Cardiac fibroblast (primary cell): Measurements from ENCODE around the gene RGL3.

Source experiments
- DNase-seq, 2 donors: peaks; one replicate each; pipeline versions ENCODE4 v3.0.0 to v3.0.0-alpha.2; 2010; ENCODE audit warnings: low read depth in 2 of 2
- H3K4me3 ChIP-seq, 2 donors: replicated peaks in 1 of 2; 1 replicate in 1 of 2; 2 replicates in 1 of 2; pipeline ENCODE4 v1.5.1; 2011; ENCODE audit warnings: low read depth in 2 of 2, low read length in 2 of 2, mild to moderate bottlenecking in 2 of 2, moderate library complexity in 1 of 2
- CTCF ChIP-seq: IDR thresholded peaks from one replicate; pipeline ENCODE4 v1.5.1; 2011; ENCODE audit warnings: low read depth, mild to moderate bottlenecking, low read length, inconsistent platforms

Gene RGL3

GRCh38 chr19:11452620-11453310, 33.7 kb upstream of the RGL3 start:
- TF ChIP-seq CTCF: no peak
- DNase-seq: no peak
- no peak overlapping the region for H3K4me3 ChIP-seq

GRCh38 chr19:11451871-11452619, 32.9 kb upstream of the RGL3 start:
- no peak overlapping the region for H3K4me3 ChIP-seq
- TF ChIP-seq CTCF: no peak
- no peak for DNase-seq

GRCh38 chr19:11451327-11451870, 32.3 kb upstream of the RGL3 start:
- no peak for DNase-seq
- no peak for TF ChIP-seq CTCF
- H3K4me3 ChIP-seq: no peak overlapping the region

- TF ChIP-seq CTCF: no peak
- DNase-seq: no peak
- no peak overlapping the region for H3K4me3 ChIP-seq
These were observed 31.6 kb upstream of the RGL3 start for GRCh38 chr19:11450570-11451326.

GRCh38 chr19:11448923-11449554, 29.9 kb upstream of the RGL3 start:
- no peak overlapping the region for H3K4me3 ChIP-seq
- TF ChIP-seq CTCF: no peak
- no peak for DNase-seq

- no peak for DNase-seq
- TF ChIP-seq CTCF: no peak
- H3K4me3 ChIP-seq: no peak overlapping the region
These were observed 29.3 kb upstream of the RGL3 start for GRCh38 chr19:11448410-11448809.
